Tibial nerve (tissue), 4 donors: Measurements from ENCODE around the gene CNOT1.

Experiments used
- EP300 ChIP-seq, 2 donors: sonication (generic); formaldehyde crosslinking; IDR thresholded peaks; one replicate each; pipeline ENCODE4 v1.6.1; 2017; ENCODE audit warnings: antibody characterized with exemption in 2 of 2, mild to moderate bottlenecking in 1 of 2
- POLR2A ChIP-seq, 2 donors: fragments of 450-650 bp; IDR thresholded peaks; one replicate each; pipeline ENCODE4 v1.6.1; 2017; ENCODE audit warnings: antibody characterized with exemption in 2 of 2, mild to moderate bottlenecking in 2 of 2, moderate library complexity in 2 of 2
- TF ChIP-seq, protein P1 (sequence below), 5 experiments: fragments of 200-600 bp in 3 of 5; fragments of 450-650 bp in 2 of 5; sonication (generic) in 3 of 5; IDR thresholded peaks; one replicate each; pipeline ENCODE4 v1.5.1; 2016 to 2019; ENCODE audit warnings: antibody characterized with exemption in 5 of 5, mild to moderate bottlenecking in 3 of 5, moderate library complexity in 2 of 5

- TF ChIP-seq, protein P1, sequence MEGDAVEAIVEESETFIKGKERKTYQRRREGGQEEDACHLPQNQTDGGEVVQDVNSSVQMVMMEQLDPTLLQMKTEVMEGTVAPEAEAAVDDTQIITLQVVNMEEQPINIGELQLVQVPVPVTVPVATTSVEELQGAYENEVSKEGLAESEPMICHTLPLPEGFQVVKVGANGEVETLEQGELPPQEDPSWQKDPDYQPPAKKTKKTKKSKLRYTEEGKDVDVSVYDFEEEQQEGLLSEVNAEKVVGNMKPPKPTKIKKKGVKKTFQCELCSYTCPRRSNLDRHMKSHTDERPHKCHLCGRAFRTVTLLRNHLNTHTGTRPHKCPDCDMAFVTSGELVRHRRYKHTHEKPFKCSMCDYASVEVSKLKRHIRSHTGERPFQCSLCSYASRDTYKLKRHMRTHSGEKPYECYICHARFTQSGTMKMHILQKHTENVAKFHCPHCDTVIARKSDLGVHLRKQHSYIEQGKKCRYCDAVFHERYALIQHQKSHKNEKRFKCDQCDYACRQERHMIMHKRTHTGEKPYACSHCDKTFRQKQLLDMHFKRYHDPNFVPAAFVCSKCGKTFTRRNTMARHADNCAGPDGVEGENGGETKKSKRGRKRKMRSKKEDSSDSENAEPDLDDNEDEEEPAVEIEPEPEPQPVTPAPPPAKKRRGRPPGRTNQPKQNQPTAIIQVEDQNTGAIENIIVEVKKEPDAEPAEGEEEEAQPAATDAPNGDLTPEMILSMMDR (IDR thresholded peaks at IDR 0.05): no peak
- no peak for TF ChIP-seq POLR2A (IDR thresholded peaks at IDR 0.05)
- TF ChIP-seq EP300 (IDR thresholded peaks at IDR 0.05): no peak
Observed at GRCh38 chr16:58535100-58535499, 94.5 kb downstream of the CNOT1 start.
